ENCODE measurements around the gene MBP. TPM values are rescaled to one million over a fixed set of nuclear protein-coding genes. Genes with fewer than 3 reads are reported as not detected.
A peak's percentile ranks its signal among the peaks of the same experiment; 100 is the strongest.

The MBP gene
- total and polyA plus RNA-seq, 10 of the 15 experiments (the other 5 are each of a cell fraction or from before 2014, with no cell fraction given): 12.2 to 67.8 (median 42.1) TPM

DNA sequence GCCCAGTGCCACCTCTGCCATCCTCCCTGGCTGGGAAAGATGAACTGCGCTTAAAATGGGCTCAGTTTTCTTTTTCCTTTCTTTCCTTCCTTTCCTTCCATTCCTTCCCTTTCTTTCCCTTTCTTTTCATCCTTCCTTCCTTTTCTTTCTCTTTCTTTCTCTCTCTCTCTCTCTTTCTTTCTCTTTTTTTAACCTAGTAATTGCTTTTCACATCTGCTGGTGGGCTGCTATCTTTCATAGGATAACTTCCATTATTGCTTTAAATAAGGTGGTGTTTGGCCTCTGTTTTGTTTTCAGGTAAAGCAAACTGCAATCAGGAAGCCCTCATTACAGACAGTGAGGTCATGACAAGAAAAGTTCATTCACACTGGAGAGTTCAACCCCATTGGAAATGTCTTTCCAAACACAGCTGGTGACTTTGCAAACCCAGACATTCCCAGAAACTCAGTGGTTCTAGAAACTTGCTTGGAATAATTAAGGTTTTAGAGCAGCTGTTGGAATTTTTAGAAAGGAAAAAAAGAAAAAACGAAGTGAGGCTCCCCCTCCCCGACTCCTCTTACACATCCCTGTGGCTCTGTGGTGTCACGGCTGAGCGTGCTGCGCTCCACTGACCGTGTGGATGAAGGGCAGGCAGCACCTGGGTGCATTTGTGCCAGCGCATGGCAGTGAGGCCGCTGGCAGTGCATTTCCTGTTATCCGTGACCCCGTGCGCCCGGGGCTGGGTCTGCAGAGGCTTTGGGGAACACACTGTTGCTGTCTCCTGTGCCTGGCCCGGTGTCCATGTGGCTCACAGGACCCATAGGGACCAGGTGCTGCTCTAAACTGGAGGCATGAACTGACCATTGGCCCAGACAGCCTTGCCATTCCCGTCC, 76.9 kb downstream of the MBP start:
- ATAC-seq (peak; percentile 58), DNase-seq (ENCODE audit: low read depth, low spot score) (no peak), FAIRE-seq (no peak)
- no TSS peak for BruUV-seq (replicated peaks)
- intact Hi-C loops (cut with micrococcal nuclease; ENCODE audit: unreplicated experiment) (loop anchor here (2.0 to 5.0 kb wide), 3 partner anchors 55 to 233 kb away; partner anchors contain the start of gene ZNF236), in situ Hi-C loops (cut with MboI) (no loop called here)
- SMC1A ChIA-PET (ENCODE audit: uncharacterized antibody, unreplicated experiment): interaction anchor here (0.6 to 4.0 kb wide), 11 partner anchors 7 to 156 kb away, joined by 3 to 23 read pairs (median 4); no protein-coding TSS in a partner anchor
- H2AFZ ChIP-seq (ENCODE audit: control insufficient read depth, low read depth, low read length): no peak overlapping the region
- CTCF ChIA-PET: interaction anchor here (0.5 to 4.9 kb wide), 22 partner anchors 8 to 252 kb away, joined by 3 to 57 read pairs (median 5); partner anchors contain the start of gene MBP
- peaks cover 33% of the 10 kb centered on the region for H3K79me2 ChIP-seq (ENCODE audit: control insufficient read depth, insufficient read depth, low read length)
- H3K4me2 ChIP-seq (ENCODE audit: control insufficient read depth, insufficient read depth): peak overlapping the region; percentile 93
- peak overlapping the region; percentile 4 for H3K4me3 ChIP-seq
- peak overlapping the region; percentile 88 for H3K27ac ChIP-seq (ENCODE audit: control insufficient read depth, insufficient read depth)
- POLR2A ChIA-PET: interaction anchor here (2.1 kb wide), 1 partner anchor 68 kb away, joined by 9 read pairs; no protein-coding TSS in a partner anchor
- H3K4me1 ChIP-seq (ENCODE audit: control insufficient read depth, insufficient read depth, low read length): peaks cover 49% of the 10 kb centered on the region
- H4K20me1 ChIP-seq (ENCODE audit: control insufficient read depth, insufficient read depth): no peaks in the 10 kb centered on the region
- RAD21 ChIA-PET (ENCODE audit: unreplicated experiment): interaction anchor here (0.5 to 3.0 kb wide), 9 partner anchors 8 to 156 kb away, joined by 3 to 15 read pairs (median 3); no protein-coding TSS in a partner anchor
- H3K36me3 ChIP-seq (ENCODE audit: control insufficient read depth in 2 of 2, insufficient read depth in 2 of 2, low read length in 1 of 2): peaks cover 20 to 26% of the 10 kb centered on the region in 2 experiments; a peak in 3 of 4 replicates
- H3K9ac ChIP-seq (ENCODE audit: control insufficient read depth, insufficient read depth, low read length): peak overlapping the region; percentile 40
- 6% methylated on average over 15 of the region's 15 CpGs for WGBS (ENCODE audit: insufficient coverage, insufficient replicate concordance, low lambda C conversion rate, missing lambda C conversion rate)
- H3K9me3 ChIP-seq (replicated peaks; ENCODE audit: control insufficient read depth, insufficient read depth, low read length): no peaks in the 10 kb centered on the region
- H3K27me3 ChIP-seq (replicated peaks in 1 of 2; ENCODE audit: control insufficient read depth in 2 of 2, insufficient read depth in 2 of 2, low read length in 1 of 2): no peaks in the 10 kb centered on the region
- TF ChIP-seq MLLT1 (IDR thresholded peaks at IDR 0.05) (no peak), IKZF1 (conservative IDR thresholded peaks at IDR 0.05) (peak; percentile 39), ZNF24 (IDR thresholded peaks at IDR 0.05) (no peak), SUPT20H (IDR thresholded peaks at IDR 0.05; ENCODE audit: borderline replicate concordance, control insufficient read depth, low read depth, low read length) (no peak), FOS (IDR thresholded peaks at IDR 0.05; ENCODE audit: borderline replicate concordance, extremely low read depth, insufficient read length) (no peak), ZNF592 (IDR thresholded peaks at IDR 0.05) (no peak), RCOR1 (conservative IDR thresholded peaks at IDR 0.05; ENCODE audit: low read depth, low read length) (no peak), NBN (IDR thresholded peaks at IDR 0.05) (no peak), BHLHE40 (IDR thresholded peaks at IDR 0.05; ENCODE audit: borderline replicate concordance in 1 of 2, low read depth in 2 of 2, low read length in 1 of 2) (0 out of 4 replicates have a peak, but pooled peaks of 1 of the 2 experiments have one; percentile 36), HDAC2 (IDR thresholded peaks at IDR 0.05) (no peak), FOXM1 (IDR thresholded peaks at IDR 0.05; ENCODE audit: low read depth, low read length) (no peak), WRNIP1 (IDR thresholded peaks at IDR 0.05; ENCODE audit: borderline replicate concordance, low read depth, low read length) (no peak), TBL1XR1 (IDR thresholded peaks at IDR 0.05; ENCODE audit: low read depth, low read length) (no peak), POLR2AphosphoS2 (IDR thresholded peaks at IDR 0.05; ENCODE audit: low read depth, low read length) (no peak), JUNB (IDR thresholded peaks at IDR 0.05) (no peak), ZBED1 (IDR thresholded peaks at IDR 0.05; ENCODE audit: borderline replicate concordance) (no peak), CHD4 (IDR thresholded peaks at IDR 0.05) (no peak), ZNF622 (IDR thresholded peaks at IDR 0.05) (no peak), YBX1 (IDR thresholded peaks at IDR 0.05) (0 out of 2 replicates have a peak, but pooled peaks have one; percentile 41)

Measured in GM12878 (cell line).